GM12892 (cell line): ENCODE measurements around the gene KLHL35.
"Not testable (repeated sequence)": the region's sequence is repeated elsewhere in the genome, so short reads cannot be mapped to it uniquely, and the experiment has no call there.

Experiments
- POLR2A ChIP-seq: IDR thresholded peaks from 2 replicates; pipeline ENCODE4 v1.6.1; 2011; ENCODE audit warnings: low read depth, low read length, control low read depth
- POLR2AphosphoS5 ChIP-seq: IDR thresholded peaks from 2 replicates; pipeline ENCODE4 v1.6.1; 2011; ENCODE audit warnings: low read depth, low read length, control low read depth
- TAF1 ChIP-seq: IDR thresholded peaks from 2 replicates; pipeline ENCODE4 v1.6.1; 2011; ENCODE audit warnings: low read depth, mild to moderate bottlenecking, control low read depth, low read length, borderline replicate concordance

GRCh38 chr11:75413146-75413545, 19.9 kb downstream of the KLHL35 start:
- TF ChIP-seq POLR2AphosphoS5, POLR2A, TAF1: not testable (repeated sequence)
